ENCODE results near the gene EPHB4.

Gene EPHB4

DNA sequence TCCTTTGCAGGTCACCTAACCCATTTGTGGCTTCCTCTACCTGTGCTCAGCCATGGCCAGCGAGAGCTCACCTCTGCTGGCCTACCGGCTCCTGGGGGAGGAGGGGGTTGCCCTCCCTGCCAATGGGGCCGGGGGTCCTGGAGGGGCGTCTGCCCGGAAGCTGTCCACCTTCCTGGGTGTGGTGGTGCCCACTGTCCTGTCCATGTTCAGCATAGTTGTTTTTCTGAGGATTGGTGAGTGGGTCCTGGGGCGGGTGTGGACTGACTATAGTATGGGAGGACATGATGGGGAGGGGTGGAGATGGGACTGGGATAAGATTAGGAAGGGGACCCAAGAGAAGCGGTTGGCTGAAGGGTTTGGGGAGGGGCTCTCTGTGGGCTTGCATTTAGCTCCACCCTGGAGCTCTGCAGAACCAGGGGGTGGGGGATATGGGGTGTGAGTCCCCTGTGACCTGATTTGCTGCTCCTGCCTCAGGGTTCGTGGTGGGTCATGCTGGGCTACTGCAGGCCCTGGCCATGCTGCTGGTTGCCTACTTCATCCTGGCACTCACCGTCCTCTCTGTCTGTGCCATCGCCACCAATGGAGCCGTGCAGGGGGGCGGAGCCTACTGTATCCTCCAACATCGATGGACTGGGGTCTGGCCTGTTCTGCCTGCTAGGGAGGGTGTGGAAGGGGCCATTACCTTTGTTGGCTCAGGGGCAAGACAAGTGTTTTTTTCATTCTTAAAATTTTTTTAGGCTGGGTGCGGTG lies 27.0 kb upstream of the EPHB4 start:
- no peak for DNase-seq (ENCODE audit: low spot score)

DNA sequence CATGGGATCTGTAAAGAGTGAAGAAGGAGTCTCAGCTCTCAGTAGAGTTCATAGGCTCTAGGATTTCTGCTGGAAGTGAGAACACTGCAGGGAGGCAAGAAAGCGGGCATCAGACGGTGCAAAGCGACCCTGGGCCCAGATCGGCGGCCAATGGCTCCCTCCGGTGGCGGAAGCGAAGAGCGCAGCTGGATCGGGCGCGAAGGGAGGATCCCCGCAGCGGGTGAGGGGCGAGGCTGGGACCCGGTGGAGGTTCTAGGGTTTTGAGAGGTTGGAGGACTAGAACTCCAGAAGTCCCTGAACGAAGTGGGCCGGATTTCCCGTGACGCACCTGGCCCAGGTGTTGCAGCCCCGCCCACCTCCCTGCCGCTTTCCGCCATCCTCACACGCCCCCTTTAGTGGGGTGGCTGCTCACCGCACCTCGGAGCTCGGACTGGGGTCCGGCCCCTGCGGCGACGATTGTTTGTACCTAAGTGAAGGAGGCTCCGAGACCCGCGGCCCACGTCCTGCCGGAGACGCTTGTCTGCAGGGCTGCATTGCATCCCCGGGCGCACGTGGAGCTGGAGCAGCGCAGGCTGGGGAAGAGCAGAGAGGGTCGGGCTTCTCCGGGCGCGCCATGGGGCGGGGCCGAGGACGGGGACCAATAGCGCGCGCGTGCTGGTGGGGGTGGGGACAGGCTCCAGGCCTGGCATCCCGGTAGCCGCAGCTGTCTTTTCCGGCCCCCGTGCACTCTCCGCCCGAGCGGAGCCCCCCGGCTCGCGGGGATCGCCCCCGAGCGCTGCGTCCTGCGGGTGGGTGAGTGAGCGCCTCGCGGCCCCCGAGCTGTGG lies 24.9 kb upstream of the EPHB4 start, which contains the start of gene SLC12A9:
Gene SLC12A9 (plus strand): TSS at position 666 of the 825 bp plus-strand sequence. CDS start 1,485 bp downstream, outside the sequence.
- DNase-seq (ENCODE audit: low spot score): peak; percentile 97

- DNase-seq (ENCODE audit: low spot score): no peak
These were observed 20.0 kb upstream of the EPHB4 start for GRCh38 chr7:100847360-100847759.

DNA sequence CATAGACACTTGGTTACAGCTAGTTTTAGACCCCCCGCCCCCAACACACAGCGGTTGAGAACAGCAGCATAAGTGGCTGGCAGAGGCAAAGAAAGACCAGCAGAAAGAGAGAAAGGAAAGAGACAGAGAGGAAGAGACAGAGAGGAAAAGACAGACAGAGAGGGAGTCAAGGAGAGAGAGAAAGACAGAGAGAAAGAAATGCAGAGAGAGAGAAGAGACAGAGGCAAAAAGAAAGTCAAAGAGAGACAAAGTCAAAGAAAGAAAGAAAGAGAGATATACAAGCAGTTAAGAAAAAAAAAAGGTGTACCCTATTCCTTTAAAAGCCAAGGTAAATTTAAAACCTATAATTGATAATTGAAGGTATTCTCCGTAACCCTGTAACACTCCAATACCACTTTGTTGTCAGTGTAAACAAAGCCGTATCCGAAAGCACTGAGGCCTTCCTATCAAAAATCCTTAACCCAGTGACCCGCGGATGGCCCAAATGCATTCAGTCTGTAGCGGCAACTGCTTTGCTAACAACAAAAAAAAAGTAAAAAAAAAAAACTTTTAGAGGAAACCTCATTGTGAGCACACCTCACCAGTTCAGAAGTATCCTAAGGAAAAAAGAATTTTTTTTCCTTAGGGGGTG lies 13.3 kb upstream of the EPHB4 start:
- no peak for DNase-seq (ENCODE audit: low spot score)

DNA sequence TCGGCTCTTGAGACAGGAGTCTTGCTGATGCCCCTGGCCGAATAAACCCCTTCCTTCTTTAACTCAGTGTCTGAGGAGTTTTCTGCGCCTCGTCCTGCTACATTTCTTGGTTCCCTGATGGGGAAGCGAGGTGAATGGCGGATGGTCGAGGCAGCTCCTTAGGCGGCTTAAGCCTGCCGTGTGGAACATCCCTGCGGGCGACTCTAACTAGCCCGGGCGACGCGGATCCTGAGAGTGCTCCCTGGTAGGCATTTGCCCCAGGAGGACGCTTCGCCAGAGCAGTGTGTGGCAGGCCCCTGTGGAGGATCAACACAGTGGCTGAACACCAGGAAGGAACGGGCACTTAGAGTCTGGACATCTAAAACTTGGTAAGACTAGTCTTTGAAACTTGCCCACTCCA lies 12.0 kb upstream of the EPHB4 start:
- no peak for DNase-seq (ENCODE audit: low spot score)

GRCh38 chr7:100837099-100837836 lies 9.9 kb upstream of the EPHB4 start:
- DNase-seq (ENCODE audit: low spot score): peak; percentile 96

GRCh38 chr7:100836812-100837098 lies 9.4 kb upstream of the EPHB4 start:
- no peak for DNase-seq (ENCODE audit: low spot score)

GRCh38 chr7:100835903-100836811 lies 8.8 kb upstream of the EPHB4 start:
- no peak for DNase-seq (ENCODE audit: low spot score)

DNA sequence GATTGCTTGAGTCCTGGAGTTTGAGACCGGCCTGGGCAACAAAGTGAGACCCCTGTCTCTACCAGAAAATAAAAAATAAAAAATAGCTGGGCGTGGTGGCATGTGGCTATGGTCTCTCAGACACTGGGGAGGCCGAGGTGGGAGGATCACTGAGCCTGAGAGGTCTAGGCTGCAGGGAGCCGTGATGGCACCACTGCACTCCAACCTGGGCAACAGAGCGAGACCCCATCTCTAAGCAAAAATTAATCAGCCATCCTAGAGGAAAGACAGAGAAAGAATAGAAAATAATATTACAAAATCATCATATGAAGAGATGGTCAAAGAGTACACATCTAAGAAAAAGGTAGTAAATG lies 4.9 kb upstream of the EPHB4 start:
- no peak for DNase-seq (ENCODE audit: low spot score)

DNA sequence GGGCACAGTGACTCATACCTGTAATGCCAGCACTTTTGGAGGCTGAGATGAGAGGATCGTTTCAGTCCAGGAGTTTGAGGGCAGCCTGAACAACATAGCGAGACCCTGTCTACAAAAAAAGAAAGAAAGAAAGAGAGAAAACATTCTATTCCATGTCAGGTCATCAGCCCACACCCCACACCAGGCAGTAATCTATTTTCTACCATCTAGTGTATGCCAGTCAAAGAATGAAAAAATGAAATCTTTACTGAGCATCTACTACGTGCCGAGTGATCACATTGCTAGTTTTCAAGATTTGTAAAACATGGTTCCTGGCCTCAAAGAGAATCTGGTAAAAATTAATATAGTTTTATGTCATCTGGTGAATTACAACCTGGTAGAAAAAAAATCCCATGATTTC lies 3.1 kb upstream of the EPHB4 start:
- no peak for DNase-seq (ENCODE audit: low spot score)

GRCh38 chr7:100829150-100829716 lies 1.9 kb upstream of the EPHB4 start:
- DNase-seq (ENCODE audit: low spot score): no peak

DNA sequence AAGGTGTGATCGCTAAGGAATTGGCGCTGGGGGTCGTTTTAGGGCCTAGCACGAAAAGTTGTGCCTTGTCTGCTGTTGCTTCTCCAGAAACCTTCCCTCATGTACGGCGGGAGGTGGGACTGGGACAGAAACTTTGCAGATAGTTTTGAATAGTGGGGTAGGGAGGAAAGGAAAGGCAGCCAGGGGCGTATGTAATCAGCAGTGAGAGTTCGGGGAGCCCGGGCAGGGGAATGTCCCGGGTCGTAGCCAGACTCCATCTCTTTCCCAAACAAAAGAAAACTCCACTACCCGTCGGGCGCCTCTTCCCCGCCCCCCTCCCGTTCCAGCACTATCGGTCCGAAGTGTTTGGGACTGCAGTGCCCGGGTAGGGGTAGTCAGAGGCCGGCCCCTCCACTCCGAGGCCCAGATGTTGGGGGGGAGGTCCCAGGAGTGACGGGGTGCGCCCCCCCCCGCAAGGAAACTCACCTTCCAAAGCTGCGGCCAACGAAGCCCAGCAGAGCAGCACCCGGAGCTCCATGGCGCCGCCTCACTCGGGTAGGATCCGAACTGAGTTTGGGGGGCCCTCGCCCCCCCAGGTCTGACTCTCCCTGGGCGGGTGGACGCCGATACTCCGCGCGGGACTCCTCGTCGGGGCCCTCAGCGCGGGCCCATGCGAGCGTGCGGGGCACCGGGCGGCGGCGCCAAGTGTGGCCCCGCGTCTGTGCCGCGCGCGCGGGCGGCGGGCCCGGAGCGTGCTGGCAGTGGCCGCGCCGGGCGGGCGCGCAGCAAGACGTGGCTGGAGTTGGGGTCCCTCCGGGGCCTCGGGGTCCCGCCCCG lies 601 bp downstream of the EPHB4 start:
- peak; percentile 16 for DNase-seq (ENCODE audit: low spot score)

DNA sequence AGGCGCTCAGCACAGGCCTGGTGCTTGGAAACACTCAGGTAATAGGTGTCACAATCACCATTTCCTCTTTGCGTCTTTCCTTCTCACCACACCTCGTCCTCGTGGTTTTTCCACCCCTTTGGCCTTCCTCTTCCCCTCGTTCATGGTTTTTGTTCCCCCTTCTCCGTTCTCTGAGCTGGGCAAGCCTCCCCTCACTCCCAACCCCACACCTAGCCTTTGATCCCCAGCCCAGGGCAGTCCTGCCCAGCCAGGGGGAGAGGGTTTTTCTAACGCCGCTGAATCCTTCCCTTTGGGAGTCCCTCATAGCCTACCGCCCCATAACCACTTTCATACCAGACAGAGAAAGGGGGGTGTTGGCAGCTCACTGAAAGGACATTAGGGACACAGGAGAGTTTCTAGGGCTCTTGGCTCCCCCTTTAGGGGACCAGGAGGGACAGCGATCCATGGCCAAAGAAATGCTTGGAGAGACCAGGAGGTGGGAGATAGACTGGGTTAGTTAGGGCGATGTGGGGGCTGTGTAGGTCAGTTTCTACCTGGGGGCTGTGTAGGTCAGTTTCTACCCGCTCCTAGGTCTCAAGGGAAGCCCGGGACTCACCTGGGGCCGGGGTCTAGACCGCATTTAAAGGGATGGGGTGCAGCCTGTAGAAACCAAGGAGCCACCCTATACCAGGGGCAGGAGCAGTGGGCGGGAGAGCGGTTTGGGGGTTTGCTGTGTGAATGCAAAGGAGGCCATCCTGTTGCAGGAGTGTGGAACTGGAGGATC lies 1.4 kb downstream of the EPHB4 start:
- DNase-seq (ENCODE audit: low spot score): peak; percentile 41

DNA sequence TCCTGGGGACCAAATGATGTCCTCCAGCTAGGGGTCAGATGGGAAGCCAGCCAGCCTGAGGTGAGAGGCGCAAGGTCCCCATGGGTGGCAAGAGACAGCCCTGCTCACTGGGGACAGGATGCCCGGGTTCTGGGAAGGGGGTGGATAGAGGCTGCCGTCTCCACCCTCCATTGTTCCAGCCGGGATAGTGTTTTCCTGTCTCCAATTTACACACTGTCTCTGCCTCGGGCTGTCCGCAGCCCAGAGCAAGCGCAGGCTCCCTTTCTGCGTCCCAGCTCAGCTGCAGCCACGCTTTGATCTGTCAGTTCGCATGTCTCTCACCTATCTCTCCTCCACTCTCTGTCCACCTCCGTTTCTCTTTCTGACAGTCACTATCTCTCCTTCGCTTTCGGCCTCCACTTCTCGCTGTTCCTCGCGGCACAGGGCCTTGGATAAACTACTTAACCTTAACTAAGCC lies 2.1 kb downstream of the EPHB4 start:
- DNase-seq (ENCODE audit: low spot score): no peak

- no peak for DNase-seq (ENCODE audit: low spot score)
These were observed 2.7 kb downstream of the EPHB4 start for GRCh38 chr7:100824499-100825214.

GRCh38 chr7:100823534-100823933 lies 3.8 kb downstream of the EPHB4 start:
- no peak for DNase-seq (ENCODE audit: low spot score)

DNA sequence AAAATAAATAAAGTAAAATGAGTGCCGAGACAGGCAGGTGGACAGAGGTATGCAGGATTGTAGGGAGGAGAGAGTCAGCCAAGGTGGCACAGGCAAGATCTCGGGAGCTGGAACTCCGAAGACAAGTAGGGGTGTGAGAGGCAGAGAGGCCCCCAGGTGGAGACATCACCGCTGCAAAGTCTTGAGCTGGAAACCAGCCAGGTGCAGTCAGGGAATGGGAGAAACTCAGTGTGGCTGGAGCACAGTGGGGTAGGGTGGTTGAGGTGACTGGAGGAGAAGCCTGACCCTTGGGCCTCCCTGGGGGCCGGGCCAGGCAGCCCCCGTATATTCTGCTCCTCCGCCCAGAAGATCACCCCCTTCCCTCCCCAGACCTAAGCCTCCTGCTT lies 4.2 kb downstream of the EPHB4 start:
- DNase-seq (ENCODE audit: low spot score): no peak

GRCh38 chr7:100822236-100823139 lies 4.8 kb downstream of the EPHB4 start:
- no peak for DNase-seq (ENCODE audit: low spot score)

Measured in LoVo (cell line).